ENCODE measurements around the gene TAF6.

TAF6 gene

GRCh38 chr7:100069991-100070390, 49.2 kb downstream of the TAF6 start:
- Mint-ChIP-seq H3K27ac (no peak overlapping the region), H3K36me3 (ENCODE audit: low read depth) (peaks cover 96% of the 10 kb centered on the region), H3K27me3 (ENCODE audit: low read depth) (peaks cover 3% of the 10 kb centered on the region), H3K4me3 (no peak overlapping the region), H3K9me3 (peaks cover 53% of the 10 kb centered on the region), H3K4me1 (no peaks in the 10 kb centered on the region)
- TF ChIP-seq, protein P1, sequence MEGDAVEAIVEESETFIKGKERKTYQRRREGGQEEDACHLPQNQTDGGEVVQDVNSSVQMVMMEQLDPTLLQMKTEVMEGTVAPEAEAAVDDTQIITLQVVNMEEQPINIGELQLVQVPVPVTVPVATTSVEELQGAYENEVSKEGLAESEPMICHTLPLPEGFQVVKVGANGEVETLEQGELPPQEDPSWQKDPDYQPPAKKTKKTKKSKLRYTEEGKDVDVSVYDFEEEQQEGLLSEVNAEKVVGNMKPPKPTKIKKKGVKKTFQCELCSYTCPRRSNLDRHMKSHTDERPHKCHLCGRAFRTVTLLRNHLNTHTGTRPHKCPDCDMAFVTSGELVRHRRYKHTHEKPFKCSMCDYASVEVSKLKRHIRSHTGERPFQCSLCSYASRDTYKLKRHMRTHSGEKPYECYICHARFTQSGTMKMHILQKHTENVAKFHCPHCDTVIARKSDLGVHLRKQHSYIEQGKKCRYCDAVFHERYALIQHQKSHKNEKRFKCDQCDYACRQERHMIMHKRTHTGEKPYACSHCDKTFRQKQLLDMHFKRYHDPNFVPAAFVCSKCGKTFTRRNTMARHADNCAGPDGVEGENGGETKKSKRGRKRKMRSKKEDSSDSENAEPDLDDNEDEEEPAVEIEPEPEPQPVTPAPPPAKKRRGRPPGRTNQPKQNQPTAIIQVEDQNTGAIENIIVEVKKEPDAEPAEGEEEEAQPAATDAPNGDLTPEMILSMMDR (IDR thresholded peaks at IDR 0.05; ENCODE audit: unreplicated experiment in 3 of 3) = no peak

- H3K9me3 Mint-ChIP-seq = peaks cover 32% of the 10 kb centered on the region
- H3K4me1 Mint-ChIP-seq = peaks cover 1% of the 10 kb centered on the region
- no peak overlapping the region for H3K4me3 Mint-ChIP-seq
- TF ChIP-seq, protein P1 (IDR thresholded peaks at IDR 0.05; ENCODE audit: unreplicated experiment in 3 of 3) = no peak
- peak overlapping the region in 1 of 3 experiments; percentile 41 for H3K27ac Mint-ChIP-seq
- H3K36me3 Mint-ChIP-seq (ENCODE audit: low read depth) = peaks cover 91% of the 10 kb centered on the region
- no peaks in the 10 kb centered on the region for H3K27me3 Mint-ChIP-seq (ENCODE audit: low read depth)
Observed at GRCh38 chr7:100066953-100067352, 52.2 kb downstream of the TAF6 start.

DNA sequence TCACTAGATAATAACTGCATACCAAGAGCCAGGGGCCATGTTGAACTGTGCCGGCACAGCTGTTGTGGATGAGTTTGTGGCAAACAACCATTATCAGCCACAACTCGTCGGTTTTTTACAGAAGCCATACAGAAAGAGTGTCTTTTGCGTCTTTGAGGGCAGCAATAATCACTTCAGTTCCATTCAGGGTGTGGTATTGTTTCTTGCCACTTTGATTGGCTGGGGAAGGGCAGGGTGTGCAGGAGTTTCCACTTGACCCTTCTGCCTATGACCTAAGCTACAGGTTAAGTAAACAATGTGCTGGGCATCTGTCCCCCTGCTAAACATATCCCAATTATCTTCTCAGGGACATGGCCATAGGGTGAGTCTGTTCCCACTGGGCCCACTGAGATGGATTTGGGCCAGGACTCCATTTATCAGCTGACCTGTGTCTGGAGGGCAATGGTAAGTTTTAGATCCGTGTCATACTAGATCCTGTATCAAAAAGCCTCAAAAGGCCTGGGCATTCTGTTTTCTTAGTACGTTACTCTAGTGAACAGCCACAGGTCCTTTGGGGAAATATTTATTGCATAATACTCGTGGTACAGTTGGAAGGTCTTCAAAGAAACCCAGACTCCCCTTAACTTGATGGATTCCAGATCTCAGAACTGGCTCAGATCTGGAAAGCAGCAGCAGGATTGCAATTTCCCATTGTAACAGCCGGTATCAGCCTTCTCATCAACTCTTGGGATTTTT, 53.5 kb downstream of the TAF6 start:
- Mint-ChIP-seq H3K27me3 (ENCODE audit: low read depth) (no peaks in the 10 kb centered on the region), H3K9me3 (peaks cover 19% of the 10 kb centered on the region), H3K4me3 (no peak overlapping the region), H3K36me3 (ENCODE audit: low read depth) (peaks cover 91% of the 10 kb centered on the region), H3K27ac (peak overlapping the region; percentile 33 to 76 (median 48)), H3K4me1 (peaks cover 9% of the 10 kb centered on the region)
- TF ChIP-seq, protein P1 (IDR thresholded peaks at IDR 0.05; ENCODE audit: unreplicated experiment in 3 of 3) = no peak

DNA sequence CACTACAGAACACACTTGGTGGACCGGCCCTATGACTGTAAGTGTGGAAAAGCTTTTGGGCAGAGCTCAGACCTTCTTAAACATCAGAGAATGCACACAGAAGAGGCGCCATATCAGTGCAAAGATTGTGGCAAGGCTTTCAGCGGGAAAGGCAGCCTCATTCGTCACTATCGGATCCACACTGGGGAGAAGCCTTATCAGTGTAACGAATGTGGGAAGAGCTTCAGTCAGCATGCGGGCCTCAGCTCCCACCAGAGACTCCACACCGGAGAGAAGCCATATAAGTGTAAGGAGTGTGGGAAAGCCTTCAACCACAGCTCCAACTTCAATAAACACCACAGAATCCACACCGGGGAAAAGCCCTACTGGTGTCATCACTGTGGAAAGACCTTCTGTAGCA, 55.0 kb downstream of the TAF6 start:
- TF ChIP-seq, protein P1 (IDR thresholded peaks at IDR 0.05; ENCODE audit: unreplicated experiment in 3 of 3) = no peak
- Mint-ChIP-seq H3K27ac (no peak overlapping the region), H3K4me3 (no peak overlapping the region)

DNA sequence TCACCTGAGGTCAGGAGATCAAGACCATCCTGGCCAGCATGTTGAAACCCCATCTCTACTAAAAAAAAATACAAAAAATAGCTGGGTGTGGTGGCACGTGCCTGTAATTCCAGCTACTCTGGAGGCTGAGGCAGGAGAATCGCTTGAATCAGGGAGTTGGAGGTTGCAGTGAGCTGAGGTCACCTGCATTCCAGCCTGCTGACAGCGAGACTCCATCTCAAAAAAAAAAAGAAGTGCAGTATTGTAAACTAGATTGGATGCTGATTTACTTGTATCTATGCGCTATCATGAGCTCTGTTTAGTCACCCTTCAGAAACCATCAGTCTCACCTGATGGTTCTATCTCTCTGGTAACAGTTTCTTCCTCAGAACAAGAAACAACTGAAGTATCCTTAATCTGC, 55.8 kb downstream of the TAF6 start:
- no peaks in the 10 kb centered on the region for H3K27me3 Mint-ChIP-seq (ENCODE audit: low read depth)
- H3K4me3 Mint-ChIP-seq = no peak overlapping the region
- TF ChIP-seq, protein P1 (IDR thresholded peaks at IDR 0.05; ENCODE audit: unreplicated experiment in 3 of 3) = no peak

More for the DNA sequence above, 55.0 kb downstream of the TAF6 start:
- Mint-ChIP-seq H3K36me3 (ENCODE audit: low read depth) (peaks cover 85% of the 10 kb centered on the region), H3K4me1 (peaks cover 9% of the 10 kb centered on the region), H3K9me3 (peaks cover 8% of the 10 kb centered on the region), H3K27me3 (ENCODE audit: low read depth) (no peaks in the 10 kb centered on the region)

More for the DNA sequence above, 55.8 kb downstream of the TAF6 start:
- H3K9me3 Mint-ChIP-seq = peaks cover 8% of the 10 kb centered on the region
- peaks cover 9% of the 10 kb centered on the region for H3K4me1 Mint-ChIP-seq
- no peak overlapping the region for H3K27ac Mint-ChIP-seq
- peaks cover 84% of the 10 kb centered on the region for H3K36me3 Mint-ChIP-seq (ENCODE audit: low read depth)
